Heart right ventricle (tissue), 16 donors: ENCODE results near the gene COL23A1. TPM values are rescaled to one million over a fixed set of nuclear protein-coding genes. Genes with fewer than 3 reads are reported as not detected.

Source experiments
- ATAC-seq, 8 donors: fragments of 200-7000 bp; cut with Tn5 transposase; one replicate each; pipeline ENCODE4 v1.9.1; 2020; ENCODE audit warnings: mild to moderate bottlenecking in 8 of 8, moderate library complexity in 8 of 8, moderate number of reproducible peaks in 1 of 8
- DNase-seq, 2 donors: peaks; one replicate each; pipeline ENCODE4 v3.0.0-alpha.2; 2020
- H3K27ac ChIP-seq, 10 donors: fragments of 200-600 bp; sonication (generic) in 2 of 10; one replicate each; pipeline versions ENCODE4 v1.5.0 to v1.8.0; 2020 to 2022; ENCODE audit warnings: mild to moderate bottlenecking in 3 of 10
- H3K27me3 ChIP-seq, 7 donors: fragments of 200-600 bp; one replicate each; pipeline ENCODE4 v1.8.0; 2021 to 2022; ENCODE audit warnings: mild to moderate bottlenecking in 2 of 7
- H3K36me3 ChIP-seq, 9 donors: fragments of 200-600 bp; sonication (generic) in 1 of 9; one replicate each; pipeline versions ENCODE4 v1.5.0 to v1.8.0; 2020 to 2022; ENCODE audit warnings: mild to moderate bottlenecking in 2 of 9
- H3K4me1 ChIP-seq, 9 donors: fragments of 200-600 bp; sonication (generic) in 1 of 9; one replicate each; pipeline versions ENCODE4 v1.5.0 to v1.8.0; 2020 to 2022; ENCODE audit warnings: mild to moderate bottlenecking in 4 of 9
- H3K4me3 ChIP-seq, 10 donors: fragments of 200-600 bp; sonication (generic) in 2 of 10; one replicate each; pipeline versions ENCODE4 v1.5.0 to v1.8.0; 2020 to 2022; ENCODE audit warnings: mild to moderate bottlenecking in 7 of 10, moderate library complexity in 2 of 10
- H3K9me3 ChIP-seq, 11 donors: fragments of 200-600 bp in 10 of 11; sonication (generic) in 2 of 11; one replicate each; pipeline versions ENCODE4 v1.5.0 to v1.8.0; 2013 to 2022; ENCODE audit warnings: mild to moderate bottlenecking in 2 of 11, control low read depth in 1 of 11, moderate library complexity in 1 of 11
- WGBS, 2 donors: extraction: QIAGEN DNeasy Blood & Tissue Kit; methylation state at CpG; one replicate each; pipeline ENCODE4 v1.1.7; 2013; ENCODE audit warnings: inconsistent platforms in 1 of 2; 5-methylcytosine and 5-hydroxymethylcytosine counted together
- intact Hi-C, 10 donors: fragments of 100-400 bp; cut with DNase I; formaldehyde crosslinking; loops; one replicate each; pipeline versions ENCODE4 v1.11.1 to v1.14.2; 2022
- polyA plus RNA-seq, 2 donors: library from polyadenylated mRNA; stranded (reverse); fragments of 200-250 nt; gene quantifications; one replicate each; pipeline ENCODE4 v1.2.3, GENCODE V29; 2013
- total RNA-seq, 10 donors: library from RNA; stranded (reverse); fragmentation: NEBNext Ultra II Directional in 3 of 10; extraction: Animal tissue kit (Norgen Biotek cat#: 25700) in 3 of 10; gene quantifications; one replicate each; pipeline versions ENCODE4 v1.2.1 to v1.2.4, GENCODE V29; 2021 to 2023
- TF ChIP-seq, protein P1 (sequence below), 9 donors: fragments of 200-600 bp; sonication (generic) in 2 of 9; IDR thresholded peaks; one replicate each; pipeline versions ENCODE4 v1.5.0 to v1.8.0; 2021 to 2022; ENCODE audit warnings: antibody characterized with exemption in 9 of 9, mild to moderate bottlenecking in 5 of 9, moderate library complexity in 1 of 9
- donor health status: Arrhythmogenic right ventricular cardiomyopathy.
- donor health status: ischemic (EF 13 %, LVEDD 7.1; RV severe dilation, severe dysfunction).
- donor health status: healthy with polysubstance abuse.
- donor health status: DM: no; HTN: yes; CAD: no.
- donor health status: DM: no; HTN: no; CAD: no.
- donor health status: ischemic (EF 25% LVEDD 6.9; RV normal size, moderate dysfunction).
- donor health status: ischemic (EF 25% LVEDD 5.7; RV mildly dilated, moderate dysfunction).
- donor health status: healthy.
- donor health status: DM: yes; HTN: yes; CAD: no.
- donor health status: Ischemic cardiomyopathy.
- donor health status: ischemic (EF 35%, LVEDD 5.7; RV mildly dilated, moderate dysfunction).
- donor health status: nonischemic (EF 11% LVEDD 7.7; RV severe dilation, severe dysfunction).
- donor health status: DM: yes; HTN: yes; CAD: no.
- donor health status: PGD.
- donor health status: ischemic (EF 29% LVEDD 5.4; RV normal size, mild dysfunction).
- donor health status: nonischemic (EF 23%, LVEDD 6.1; RV moderate dilation, normal function).

The COL23A1 gene
- total and polyA plus RNA-seq, 12 donors = 8.9 to 29.0 (median 16.2) TPM

DNA sequence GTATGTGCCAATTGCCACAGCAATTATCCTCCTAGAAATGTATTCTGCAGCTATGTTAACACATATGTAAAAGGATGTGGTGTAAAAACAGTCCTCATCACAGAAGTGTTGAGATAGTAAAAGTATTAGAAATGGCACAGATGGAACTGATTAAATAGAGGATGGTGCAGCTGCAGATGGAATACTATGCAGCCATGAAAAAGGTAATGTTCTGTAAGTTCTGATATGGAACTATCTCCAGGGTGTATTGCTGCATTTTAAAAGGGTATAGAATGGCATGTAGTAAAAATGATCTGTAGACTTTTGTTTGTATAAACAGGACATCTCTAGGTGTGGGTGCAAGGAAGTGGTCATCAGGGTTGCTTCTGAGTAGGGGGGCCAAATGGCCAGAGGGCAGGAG is 294.6 kb downstream of the COL23A1 start:
- Histone ChIP-seq H3K4me1 (no peaks in the 10 kb centered on the region), H3K4me3 (no peak overlapping the region), H3K36me3 (no peaks in the 10 kb centered on the region), H3K27me3 (peaks cover 0 to 19% (median 0%) of the 10 kb centered on the region in 7 donors), H3K9me3 (no peaks in the 10 kb centered on the region), H3K27ac (no peak overlapping the region)
- DNase-seq = no peak
- TF ChIP-seq, protein P1, sequence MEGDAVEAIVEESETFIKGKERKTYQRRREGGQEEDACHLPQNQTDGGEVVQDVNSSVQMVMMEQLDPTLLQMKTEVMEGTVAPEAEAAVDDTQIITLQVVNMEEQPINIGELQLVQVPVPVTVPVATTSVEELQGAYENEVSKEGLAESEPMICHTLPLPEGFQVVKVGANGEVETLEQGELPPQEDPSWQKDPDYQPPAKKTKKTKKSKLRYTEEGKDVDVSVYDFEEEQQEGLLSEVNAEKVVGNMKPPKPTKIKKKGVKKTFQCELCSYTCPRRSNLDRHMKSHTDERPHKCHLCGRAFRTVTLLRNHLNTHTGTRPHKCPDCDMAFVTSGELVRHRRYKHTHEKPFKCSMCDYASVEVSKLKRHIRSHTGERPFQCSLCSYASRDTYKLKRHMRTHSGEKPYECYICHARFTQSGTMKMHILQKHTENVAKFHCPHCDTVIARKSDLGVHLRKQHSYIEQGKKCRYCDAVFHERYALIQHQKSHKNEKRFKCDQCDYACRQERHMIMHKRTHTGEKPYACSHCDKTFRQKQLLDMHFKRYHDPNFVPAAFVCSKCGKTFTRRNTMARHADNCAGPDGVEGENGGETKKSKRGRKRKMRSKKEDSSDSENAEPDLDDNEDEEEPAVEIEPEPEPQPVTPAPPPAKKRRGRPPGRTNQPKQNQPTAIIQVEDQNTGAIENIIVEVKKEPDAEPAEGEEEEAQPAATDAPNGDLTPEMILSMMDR (IDR thresholded peaks at IDR 0.05) = no peak
- ATAC-seq = no peak
- intact Hi-C loops = no loop called here

DNA sequence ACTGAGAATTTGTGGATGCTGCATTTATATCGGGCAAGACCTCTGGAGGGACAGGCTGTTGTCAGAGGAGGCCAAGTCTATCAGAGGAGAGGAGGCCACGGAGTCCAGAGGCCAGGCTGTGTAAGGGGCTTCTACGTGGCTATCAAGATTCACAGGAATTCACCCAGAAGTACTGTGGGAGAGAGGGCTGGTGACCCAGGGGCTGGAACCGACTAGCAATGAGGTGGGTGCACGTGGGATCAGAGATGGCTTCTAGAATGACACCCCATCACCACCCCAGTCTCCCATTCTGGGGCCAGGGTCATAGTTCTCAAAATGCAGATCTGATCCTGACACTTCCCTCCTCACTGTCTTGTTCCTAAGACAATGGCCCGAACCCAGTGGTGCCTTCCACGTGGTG is 296.4 kb downstream of the COL23A1 start:
- Histone ChIP-seq H3K4me1 (no peaks in the 10 kb centered on the region), H3K36me3 (no peaks in the 10 kb centered on the region), H3K4me3 (no peak overlapping the region), H3K27ac (no peak overlapping the region), H3K9me3 (no peaks in the 10 kb centered on the region), H3K27me3 (peaks cover 0 to 37% (median 5%) of the 10 kb centered on the region in 7 donors)
- ATAC-seq (no peak), DNase-seq (peak in 1 of 2 donors; percentile 1)
- 83 to 86% methylated on average over 7 of the region's 7 CpGs for WGBS, 2 donors
- intact Hi-C loops = no loop called here
- TF ChIP-seq, protein P1 (IDR thresholded peaks at IDR 0.05) = no peak

GRCh38 chr5:178293400-178293799 is 296.8 kb downstream of the COL23A1 start:
- Histone ChIP-seq H3K4me1 (no peaks in the 10 kb centered on the region), H3K36me3 (no peaks in the 10 kb centered on the region), H3K27ac (no peak overlapping the region), H3K27me3 (peaks cover 0 to 39% (median 5%) of the 10 kb centered on the region in 7 donors), H3K4me3 (no peak overlapping the region), H3K9me3 (no peaks in the 10 kb centered on the region)
- ATAC-seq (no peak), DNase-seq (peak in 1 of 2 donors; percentile 4)
- WGBS, 2 donors = 66 to 70% methylated on average over 6 of the region's 6 CpGs
- TF ChIP-seq, protein P1 (IDR thresholded peaks at IDR 0.05) = no peak
- intact Hi-C loops = no loop called here

DNA sequence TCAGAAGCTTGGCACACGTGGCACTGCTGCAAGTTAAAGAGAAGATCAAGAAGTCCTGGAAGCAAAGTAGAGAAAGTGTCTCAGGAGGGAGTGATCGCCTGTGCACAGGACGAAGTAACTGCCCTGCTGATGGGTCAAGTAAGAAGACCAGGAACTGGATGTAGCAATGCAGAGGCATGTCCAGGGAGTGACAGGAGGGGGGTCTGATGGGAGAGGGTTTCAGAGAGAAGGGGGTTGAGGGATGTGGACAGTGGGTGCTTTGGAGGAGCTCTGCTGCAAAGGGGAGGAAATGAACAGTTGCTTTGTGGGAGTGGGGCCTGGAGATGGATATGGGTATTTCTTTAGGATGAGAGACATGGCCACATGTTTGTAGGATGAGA is 297.4 kb downstream of the COL23A1 start:
- H3K4me3 ChIP-seq = no peak overlapping the region
- H3K4me1 ChIP-seq = no peaks in the 10 kb centered on the region
- no peak overlapping the region for H3K27ac ChIP-seq
- TF ChIP-seq, protein P1 (IDR thresholded peaks at IDR 0.05) = no peak
- 88 to 90% methylated on average over 3 of the region's 3 CpGs for WGBS, 2 donors
- peaks cover 0 to 45% (median 5%) of the 10 kb centered on the region in 7 donors for H3K27me3 ChIP-seq
- DNase-seq (no peak), ATAC-seq (no peak)
- intact Hi-C loops = no loop called here
- H3K9me3 ChIP-seq = no peaks in the 10 kb centered on the region
- no peaks in the 10 kb centered on the region for H3K36me3 ChIP-seq
